ENCODE measurements around the gene CCL22.
"Not testable (repeated sequence)": the region's sequence is repeated elsewhere in the genome, so short reads cannot be mapped to it uniquely, and the experiment has no call there.

Gene CCL22

GRCh38 chr16:57396786-57397185, 38.2 kb downstream of the CCL22 start:
- DNase-seq = peak; percentile 39 to 58 (median 46)

GRCh38 chr16:57397493-57397892, 38.9 kb downstream of the CCL22 start:
- DNase-seq = not testable (repeated sequence)

GRCh38 chr16:57401943-57402640, 43.5 kb downstream of the CCL22 start:
- DNase-seq = no peak

- peak; percentile 27 to 50 (median 37) for DNase-seq
Measured at GRCh38 chr16:57403965-57404817, 45.6 kb downstream of the CCL22 start, which contains the start of gene CCL17. CCL17 (plus strand) TSS chr16:57404767; CDS start chr16:57413933, 9,166 bp downstream.

- peak; percentile 31 to 42 (median 37) for DNase-seq
Measured at GRCh38 chr16:57405097-57405496, 46.5 kb downstream of the CCL22 start.

GRCh38 chr16:57406881-57407280, 48.3 kb downstream of the CCL22 start:
- peak; percentile 45 to 68 (median 58) for DNase-seq

GRCh38 chr16:57407521-57408353, 49.2 kb downstream of the CCL22 start:
- DNase-seq = no peak

GRCh38 chr16:57409065-57409464, 50.5 kb downstream of the CCL22 start:
- DNase-seq = no peak

- DNase-seq = peak in 1 of 3 donors; percentile 41
Measured at GRCh38 chr16:57409870-57410587, 51.4 kb downstream of the CCL22 start.

- no peak for DNase-seq
Measured at GRCh38 chr16:57411362-57411976, 52.9 kb downstream of the CCL22 start.

GRCh38 chr16:57412584-57412983, 54.0 kb downstream of the CCL22 start:
- DNase-seq = no peak

GRCh38 chr16:57413301-57413730, 54.7 kb downstream of the CCL22 start:
- DNase-seq = peak in 2 of 3 donors; percentile 25 to 31

GRCh38 chr16:57413733-57414132, 55.1 kb downstream of the CCL22 start:
- no peak for DNase-seq
